Astrocyte of the cerebellum (primary cell): ENCODE measurements around the gene AMDHD2.
A peak's percentile ranks its signal among the peaks of the same experiment; 100 is the strongest.

Experiments
- DNase-seq: peaks from one replicate; pipeline ENCODE4 v3.0.0-alpha.2; 2011; ENCODE audit warnings: low read depth
- H3K4me3 ChIP-seq: 2 replicates; pipeline ENCODE4 v1.5.1; 2011; ENCODE audit warnings: mild to moderate bottlenecking, low read depth, low read length, moderate library complexity
- in situ Hi-C: cut with HindIII; loops from 2 replicates; pipeline ENCODE4 v1.10.0; 2017; ENCODE audit warnings: low sequenced_read_pairs
- TF ChIP-seq, protein P1 (sequence below): IDR thresholded peaks from 2 replicates; pipeline ENCODE4 v1.5.1; 2012; ENCODE audit warnings: low read length, low read depth, moderate library complexity, mild to moderate bottlenecking; ENCODE audit errors: missing control alignments

AMDHD2 gene

DNA sequence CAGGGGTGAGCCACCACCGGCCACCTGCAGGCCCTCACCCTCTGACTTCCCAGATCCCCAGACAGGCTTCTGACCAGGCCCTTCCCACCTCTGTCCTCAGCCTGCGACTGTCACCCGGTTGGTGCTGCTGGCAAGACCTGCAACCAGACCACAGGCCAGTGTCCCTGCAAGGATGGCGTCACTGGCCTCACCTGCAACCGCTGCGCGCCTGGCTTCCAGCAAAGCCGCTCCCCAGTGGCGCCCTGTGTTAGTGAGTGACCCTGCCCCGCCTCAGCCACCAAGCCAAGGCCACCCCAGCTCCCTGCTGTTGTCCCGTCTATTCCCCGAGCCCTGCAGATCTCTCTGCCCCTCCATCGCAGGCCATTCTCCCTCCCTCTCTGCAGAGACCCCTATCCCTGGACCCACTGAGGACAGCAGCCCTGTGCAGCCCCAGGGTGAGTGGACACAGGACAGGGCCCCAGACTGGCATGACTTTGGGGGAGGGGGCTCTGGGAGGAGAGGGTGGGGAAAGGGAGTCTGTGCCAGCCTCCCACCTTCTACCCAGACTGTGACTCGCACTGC lies 47.2 kb upstream of the AMDHD2 start:
- TF ChIP-seq, protein P1, sequence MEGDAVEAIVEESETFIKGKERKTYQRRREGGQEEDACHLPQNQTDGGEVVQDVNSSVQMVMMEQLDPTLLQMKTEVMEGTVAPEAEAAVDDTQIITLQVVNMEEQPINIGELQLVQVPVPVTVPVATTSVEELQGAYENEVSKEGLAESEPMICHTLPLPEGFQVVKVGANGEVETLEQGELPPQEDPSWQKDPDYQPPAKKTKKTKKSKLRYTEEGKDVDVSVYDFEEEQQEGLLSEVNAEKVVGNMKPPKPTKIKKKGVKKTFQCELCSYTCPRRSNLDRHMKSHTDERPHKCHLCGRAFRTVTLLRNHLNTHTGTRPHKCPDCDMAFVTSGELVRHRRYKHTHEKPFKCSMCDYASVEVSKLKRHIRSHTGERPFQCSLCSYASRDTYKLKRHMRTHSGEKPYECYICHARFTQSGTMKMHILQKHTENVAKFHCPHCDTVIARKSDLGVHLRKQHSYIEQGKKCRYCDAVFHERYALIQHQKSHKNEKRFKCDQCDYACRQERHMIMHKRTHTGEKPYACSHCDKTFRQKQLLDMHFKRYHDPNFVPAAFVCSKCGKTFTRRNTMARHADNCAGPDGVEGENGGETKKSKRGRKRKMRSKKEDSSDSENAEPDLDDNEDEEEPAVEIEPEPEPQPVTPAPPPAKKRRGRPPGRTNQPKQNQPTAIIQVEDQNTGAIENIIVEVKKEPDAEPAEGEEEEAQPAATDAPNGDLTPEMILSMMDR = no peak
- no peak overlapping the region for H3K4me3 ChIP-seq
- in situ Hi-C loops = no loop called here
- no peak for DNase-seq

DNA sequence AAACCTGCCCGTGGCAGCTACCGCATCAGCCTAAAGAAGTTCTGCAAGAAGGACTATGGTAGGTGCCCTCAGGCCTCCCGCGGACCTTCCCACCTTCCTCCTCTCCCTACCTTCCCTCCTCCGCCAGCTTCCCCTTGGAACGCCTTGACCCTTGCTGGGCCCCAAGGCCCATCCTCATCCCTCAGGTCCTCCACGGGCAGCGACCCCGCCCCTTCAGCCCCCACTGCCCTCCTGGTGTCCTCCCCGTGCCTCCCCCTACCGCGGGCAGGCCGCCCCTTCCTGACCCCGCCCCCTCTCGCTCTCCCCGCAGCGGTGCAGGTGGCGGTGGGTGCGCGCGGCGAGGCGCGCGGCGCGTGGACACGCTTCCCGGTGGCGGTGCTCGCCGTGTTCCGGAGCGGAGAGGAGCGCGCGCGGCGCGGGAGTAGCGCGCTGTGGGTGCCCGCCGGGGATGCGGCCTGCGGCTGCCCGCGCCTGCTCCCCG lies 46.7 kb upstream of the AMDHD2 start:
- in situ Hi-C loops = no loop called here
- DNase-seq = no peak
- H3K4me3 ChIP-seq = peak overlapping the region; percentile 16
- TF ChIP-seq, protein P1 = no peak

DNA sequence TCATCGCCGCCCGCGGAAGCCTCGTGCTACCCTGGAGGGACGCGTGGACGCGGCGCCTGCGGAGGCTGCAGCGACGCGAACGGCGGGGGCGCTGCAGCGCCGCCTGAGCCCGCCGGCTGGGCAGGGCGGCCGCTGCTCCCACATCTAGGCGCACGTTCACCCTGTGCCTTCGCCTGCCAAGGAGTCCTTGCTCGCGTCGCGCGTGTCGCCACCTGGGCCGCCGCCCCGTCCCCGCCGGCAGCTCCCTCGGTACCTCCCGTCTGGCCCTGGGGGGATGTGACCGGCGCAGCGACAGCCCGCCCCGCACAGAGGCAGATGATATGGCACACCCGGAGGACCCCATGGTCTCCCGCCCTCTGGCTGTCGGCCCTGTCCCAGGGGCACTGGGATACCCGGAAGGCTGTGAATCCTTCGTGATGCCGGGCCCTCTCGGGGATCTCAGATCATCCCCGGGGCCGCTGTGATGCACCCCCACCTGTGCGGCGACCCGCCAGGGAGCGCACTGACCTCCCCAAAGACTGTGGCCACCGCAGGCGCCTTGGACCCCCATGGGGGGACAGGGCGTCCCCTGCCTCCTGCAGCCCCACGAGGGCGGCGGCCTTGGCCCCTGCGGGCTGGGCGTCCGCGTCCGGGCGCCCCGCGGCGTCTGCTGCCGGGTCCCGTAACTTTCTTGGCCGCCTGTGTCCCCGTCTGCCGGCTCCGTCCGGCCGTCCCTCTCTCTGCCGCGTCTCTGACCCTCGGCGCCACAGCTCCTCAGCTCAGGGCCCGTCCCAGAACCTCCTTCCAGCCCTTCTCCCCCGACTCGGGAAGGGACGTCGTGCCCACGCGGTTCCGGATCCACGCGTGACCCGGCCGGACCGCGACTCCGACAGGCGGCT lies 45.9 kb upstream of the AMDHD2 start:
- TF ChIP-seq, protein P1 = no peak
- H3K4me3 ChIP-seq = peak overlapping the region; percentile 65
- in situ Hi-C loops = no loop called here
- DNase-seq = no peak

DNA sequence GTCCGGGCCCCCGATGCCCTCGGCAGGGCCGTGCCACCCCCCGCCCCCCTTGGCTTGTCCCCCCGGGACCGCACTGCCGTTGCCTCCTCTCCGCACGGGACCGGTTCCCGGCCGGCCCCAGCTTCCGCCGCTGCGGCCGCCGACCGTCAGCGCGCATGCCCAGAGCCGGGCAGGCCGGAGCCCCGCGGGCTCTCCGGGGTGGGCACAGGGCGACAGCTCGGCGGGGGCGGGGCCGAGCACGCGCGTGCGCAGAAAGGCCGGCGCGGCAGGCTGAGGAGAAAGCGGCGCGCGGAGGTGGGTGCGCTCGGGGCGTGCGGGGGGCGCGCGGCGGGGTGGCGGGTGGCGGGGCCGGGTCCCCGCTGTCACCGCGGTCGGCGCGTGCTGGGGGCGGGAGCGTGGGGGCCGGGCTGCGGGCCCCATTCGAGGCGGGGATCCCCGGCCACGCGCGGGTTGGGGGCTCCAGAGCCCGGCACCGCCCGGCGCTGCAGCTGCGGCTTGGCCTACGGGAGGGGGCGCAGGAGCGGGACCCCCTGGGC lies 45.2 kb upstream of the AMDHD2 start, which contains the start of gene TBC1D24:
Gene TBC1D24, plus strand, starts transcription at position 251 of the 536 bp plus-strand sequence. CDS start 21,022 bp downstream, outside the sequence.
- DNase-seq = peak; percentile 27
- peak within 1 kb of the TSS; percentile 65 for H3K4me3 ChIP-seq
- in situ Hi-C loops = no loop called here

DNA sequence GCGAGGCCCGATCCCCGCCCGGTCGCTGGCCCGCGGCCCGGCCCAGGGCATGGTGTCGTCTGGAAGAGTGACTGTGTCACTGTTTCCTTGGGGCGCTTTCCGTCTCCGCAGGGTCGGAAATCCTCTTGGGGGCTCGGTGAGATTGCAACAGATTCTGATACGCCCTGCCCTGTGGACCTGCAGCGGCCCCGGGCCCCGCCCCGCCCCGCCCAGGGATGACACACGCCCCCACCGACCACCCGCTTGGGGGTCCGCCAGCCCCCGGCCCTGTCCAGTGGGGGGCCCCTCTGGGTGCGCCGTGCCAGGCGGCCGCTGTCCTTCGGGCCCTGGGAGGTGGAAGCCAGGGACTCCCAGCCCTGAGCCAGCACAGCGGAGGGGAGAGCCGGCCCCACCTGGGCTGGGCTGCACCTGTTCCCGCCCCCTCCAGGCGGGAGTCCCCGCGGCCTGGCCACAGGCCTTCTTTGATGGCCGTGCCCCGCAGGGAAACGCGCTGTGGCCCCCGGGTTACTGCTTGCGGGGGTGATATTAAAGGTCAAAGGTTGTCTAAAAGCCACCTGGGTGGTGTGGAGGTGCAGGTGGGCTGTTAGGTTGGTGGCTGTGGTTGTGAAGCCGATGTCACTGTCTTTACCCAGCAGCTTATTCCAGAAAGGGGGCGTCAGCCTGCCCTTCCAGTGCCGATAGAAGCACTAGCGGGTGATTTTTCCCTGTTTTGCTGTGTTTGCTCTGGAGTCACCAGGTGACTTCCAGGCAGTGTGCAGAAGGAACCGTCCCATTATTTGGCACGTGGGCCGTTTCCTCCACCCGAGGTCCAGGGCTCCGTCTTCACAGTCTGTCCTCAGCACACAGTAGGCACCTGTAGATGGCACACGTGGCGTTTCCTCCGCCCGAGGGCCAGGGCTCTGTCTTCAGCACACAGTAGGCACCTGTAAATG lies 44.5 kb upstream of the AMDHD2 start:
- in situ Hi-C loops = no loop called here
- TF ChIP-seq, protein P1 = no peak
- H3K4me3 ChIP-seq = peak overlapping the region; percentile 65
- DNase-seq = no peak

More for the DNA sequence above, 45.2 kb upstream of the AMDHD2 start, which contains the start of gene TBC1D24:
- TF ChIP-seq, protein P1 = no peak

DNA sequence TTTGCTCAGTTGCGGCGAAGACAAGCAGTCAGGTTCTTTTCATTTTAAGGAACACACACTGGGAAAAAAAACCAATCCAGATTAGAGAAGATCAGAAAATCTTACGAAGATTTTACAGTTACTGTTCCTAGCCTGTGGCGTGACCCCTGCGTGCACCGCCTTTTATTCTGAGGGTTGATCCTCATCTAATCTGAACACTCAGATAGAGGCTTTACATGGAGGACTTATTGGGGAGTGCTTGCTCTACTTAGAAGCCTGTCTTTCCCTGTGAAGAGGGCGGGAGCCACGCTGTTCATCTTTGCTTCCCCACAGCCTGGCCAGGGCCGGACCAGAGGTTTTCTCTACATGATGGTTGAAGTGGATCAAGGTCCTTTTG lies 43.8 kb upstream of the AMDHD2 start:
- no peak for DNase-seq
- TF ChIP-seq, protein P1 = no peak
- in situ Hi-C loops = no loop called here
- H3K4me3 ChIP-seq = no peak overlapping the region
